GM23338 (cell line): ENCODE measurements around the gene IBA57.

Source experiments
- EZH2 ChIP-seq: fragments of 200-600 bp; sonication (generic); IDR thresholded peaks from one replicate; pipeline ENCODE4 v1.8.0; 2017; ENCODE audit warnings: antibody characterized with exemption, mild to moderate bottlenecking, low read depth; ENCODE audit not compliant: unreplicated experiment
- TF ChIP-seq, protein P1 (sequence below), 2 experiments: fragments of 200-600 bp in 1 of 2; sonication (generic) in 1 of 2; conservative IDR thresholded peaks; 2 replicates each; pipeline versions ENCODE4 v1.5.1 to v1.6.1; 2016 to 2017; ENCODE audit warnings: antibody characterized with exemption in 2 of 2, low read depth in 2 of 2, mild to moderate bottlenecking in 2 of 2, moderate library complexity in 1 of 2

GRCh38 chr1:228215663-228216116 lies 50.1 kb downstream of the IBA57 start:
- TF ChIP-seq, protein P1, sequence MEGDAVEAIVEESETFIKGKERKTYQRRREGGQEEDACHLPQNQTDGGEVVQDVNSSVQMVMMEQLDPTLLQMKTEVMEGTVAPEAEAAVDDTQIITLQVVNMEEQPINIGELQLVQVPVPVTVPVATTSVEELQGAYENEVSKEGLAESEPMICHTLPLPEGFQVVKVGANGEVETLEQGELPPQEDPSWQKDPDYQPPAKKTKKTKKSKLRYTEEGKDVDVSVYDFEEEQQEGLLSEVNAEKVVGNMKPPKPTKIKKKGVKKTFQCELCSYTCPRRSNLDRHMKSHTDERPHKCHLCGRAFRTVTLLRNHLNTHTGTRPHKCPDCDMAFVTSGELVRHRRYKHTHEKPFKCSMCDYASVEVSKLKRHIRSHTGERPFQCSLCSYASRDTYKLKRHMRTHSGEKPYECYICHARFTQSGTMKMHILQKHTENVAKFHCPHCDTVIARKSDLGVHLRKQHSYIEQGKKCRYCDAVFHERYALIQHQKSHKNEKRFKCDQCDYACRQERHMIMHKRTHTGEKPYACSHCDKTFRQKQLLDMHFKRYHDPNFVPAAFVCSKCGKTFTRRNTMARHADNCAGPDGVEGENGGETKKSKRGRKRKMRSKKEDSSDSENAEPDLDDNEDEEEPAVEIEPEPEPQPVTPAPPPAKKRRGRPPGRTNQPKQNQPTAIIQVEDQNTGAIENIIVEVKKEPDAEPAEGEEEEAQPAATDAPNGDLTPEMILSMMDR (conservative IDR thresholded peaks at IDR 0.05; ENCODE audit: low read depth in 2 of 2) = no peak
- no peak for TF ChIP-seq EZH2
